ENCODE data around the gene ABCA7. TPM values are rescaled to one million over a fixed set of nuclear protein-coding genes. Genes with fewer than 3 reads are reported as not detected.

ABCA7 gene
- total RNA-seq, 1 donor from 2014 or later, result 11.8 TPM

DNA sequence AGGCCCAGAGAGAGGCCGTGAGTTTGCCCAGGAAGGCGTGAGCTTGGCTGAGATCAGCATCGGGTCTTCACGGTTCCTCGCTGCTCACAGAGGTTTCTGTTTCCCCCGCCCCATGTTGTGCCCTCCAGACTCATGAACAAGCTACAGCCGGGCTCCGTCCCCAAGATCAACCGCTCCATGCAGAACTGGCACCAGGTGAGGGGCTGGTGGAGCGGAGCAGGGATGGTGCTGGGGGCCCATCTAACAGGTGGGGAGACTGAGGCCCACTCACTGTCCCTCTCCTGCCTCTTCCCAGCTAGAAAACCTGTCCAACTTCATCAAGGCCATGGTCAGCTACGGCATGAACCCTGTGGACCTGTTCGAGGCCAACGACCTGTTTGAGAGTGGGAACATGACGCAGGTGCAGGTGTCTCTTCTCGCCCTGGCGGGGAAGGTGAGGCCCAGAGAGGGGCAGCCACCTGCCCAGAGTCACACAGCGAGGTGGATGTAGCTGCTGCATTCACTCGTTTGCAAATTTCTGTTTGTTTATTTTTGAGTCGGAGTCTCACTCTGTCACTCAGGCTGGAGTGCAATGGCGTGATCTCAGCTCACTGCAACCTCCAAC lies 7.5 kb upstream of the ABCA7 start:
- no peak for DNase-seq (ENCODE audit: extremely low read depth, low read depth, low spot score)

DNA sequence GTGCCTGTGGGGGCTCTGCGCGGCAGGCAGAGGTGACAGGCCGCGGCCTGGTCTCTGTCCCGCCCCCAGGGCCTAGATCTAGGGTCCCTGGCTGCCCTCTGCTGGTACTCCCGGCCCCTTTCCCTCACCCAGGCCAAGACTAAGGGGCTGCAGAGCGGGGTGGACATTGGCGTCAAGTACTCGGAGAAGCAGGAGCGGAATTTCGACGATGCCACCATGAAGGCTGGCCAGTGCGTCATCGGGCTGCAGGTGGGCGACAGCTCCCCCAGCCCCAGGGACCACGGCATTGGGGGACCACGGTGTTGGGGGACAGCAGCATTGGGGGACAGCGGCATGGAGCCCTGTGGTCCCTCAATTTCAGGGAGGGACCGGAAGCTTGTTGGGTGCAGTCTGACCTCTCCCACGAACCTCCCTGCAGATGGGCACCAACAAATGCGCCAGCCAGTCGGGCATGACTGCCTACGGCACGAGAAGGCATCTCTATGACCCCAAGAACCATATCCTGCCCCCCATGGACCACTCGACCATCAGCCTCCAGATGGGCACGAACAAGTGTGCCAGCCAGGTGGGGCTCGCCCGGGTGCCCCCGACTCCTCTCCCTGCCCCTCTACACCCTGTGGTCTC lies 3.8 kb upstream of the ABCA7 start:
- DNase-seq (ENCODE audit: extremely low read depth, low read depth, low spot score), result no peak

DNA sequence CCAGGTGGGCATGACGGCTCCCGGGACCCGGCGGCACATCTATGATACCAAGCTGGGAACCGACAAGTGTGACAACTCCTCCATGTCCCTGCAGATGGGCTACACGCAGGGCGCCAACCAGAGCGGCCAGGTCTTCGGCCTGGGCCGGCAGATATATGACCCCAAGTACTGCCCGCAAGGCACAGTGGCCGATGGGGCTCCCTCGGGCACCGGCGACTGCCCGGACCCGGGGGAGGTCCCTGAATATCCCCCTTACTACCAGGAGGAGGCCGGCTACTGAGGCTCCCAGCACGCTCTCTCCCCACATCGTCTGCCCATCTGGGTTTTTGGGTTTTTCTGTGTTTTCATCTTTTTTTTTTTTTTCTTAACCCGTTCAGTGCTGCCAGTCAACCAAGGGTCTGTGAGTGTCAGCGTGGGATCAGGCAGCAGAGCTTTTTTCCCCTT lies 2.3 kb upstream of the ABCA7 start:
- DNase-seq (ENCODE audit: extremely low read depth, low read depth, low spot score), result no peak

DNA sequence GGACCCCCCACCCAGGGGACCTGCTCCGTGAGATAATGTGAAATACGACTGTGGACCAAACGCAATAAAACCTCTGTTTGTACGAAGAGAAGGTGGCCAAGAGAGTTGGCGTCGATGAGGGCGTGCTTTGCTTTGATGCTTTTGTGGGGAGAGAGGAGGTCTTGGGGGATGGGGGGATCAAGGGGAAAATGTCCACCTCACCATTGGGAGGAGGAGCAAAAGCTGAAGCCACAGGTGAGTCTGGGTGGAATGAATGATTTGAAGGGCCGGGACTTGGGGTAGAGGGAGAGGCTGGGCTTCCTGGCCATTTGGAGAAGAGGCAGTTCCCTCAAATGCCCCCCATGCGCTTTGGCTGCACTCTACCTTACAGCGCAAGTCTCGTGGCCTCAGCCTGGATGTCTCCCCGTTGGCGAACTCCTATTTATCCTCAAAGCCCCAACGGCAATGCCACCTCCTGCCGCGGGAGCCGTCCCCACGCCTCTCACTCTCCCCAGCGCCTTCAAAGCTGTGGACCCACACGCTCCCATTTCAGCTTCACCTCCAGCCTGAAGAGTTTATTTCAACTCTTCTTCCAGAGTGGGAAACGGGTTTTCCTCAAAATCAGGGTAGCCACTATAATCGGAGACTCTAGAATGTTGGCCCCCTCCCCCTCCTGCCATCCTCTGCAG lies 795 bp upstream of the ABCA7 start:
- DNase-seq (ENCODE audit: extremely low read depth, low read depth, low spot score), result no peak

DNA sequence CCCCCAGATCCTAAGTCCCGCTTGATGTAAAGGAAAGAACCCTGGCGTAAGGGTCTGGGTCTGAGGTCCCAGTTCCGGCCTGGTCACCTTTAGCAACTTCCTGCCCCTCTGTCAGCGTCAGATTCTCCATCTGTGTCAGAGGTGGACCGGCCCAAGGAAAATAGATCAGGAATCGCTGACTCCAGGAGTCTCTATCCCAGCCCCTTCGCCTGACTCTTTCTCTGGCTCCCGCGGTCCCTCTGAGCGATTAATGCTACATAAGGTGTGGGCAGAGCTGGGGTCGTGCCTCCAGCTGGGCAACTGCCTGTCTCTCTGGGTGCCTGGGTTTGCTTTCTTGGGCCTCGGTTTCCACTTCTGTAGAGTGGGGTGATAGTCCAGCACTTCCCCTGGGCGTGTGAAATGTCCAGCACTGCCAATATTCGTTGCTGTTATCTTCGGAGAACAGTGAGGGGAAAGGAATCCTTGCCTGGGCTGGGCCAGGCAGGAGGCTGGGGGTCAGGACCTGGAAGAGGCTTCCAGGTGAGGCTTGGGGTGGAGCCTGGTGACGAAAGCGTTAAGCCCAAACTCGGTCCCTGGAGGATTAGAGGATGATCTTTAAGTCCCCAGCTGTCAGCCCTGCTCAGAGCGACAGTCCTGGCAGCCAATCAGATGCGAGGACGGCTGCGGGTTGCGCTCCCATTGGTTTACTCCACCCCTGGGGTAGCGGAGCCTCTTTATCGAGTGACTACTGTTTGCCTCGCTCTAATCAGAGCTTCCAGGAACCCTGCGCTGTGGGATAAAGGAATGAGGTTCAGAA lies 767 bp downstream of the ABCA7 start:
- DNase-seq (ENCODE audit: extremely low read depth, low read depth, low spot score), result peak; percentile 50

DNA sequence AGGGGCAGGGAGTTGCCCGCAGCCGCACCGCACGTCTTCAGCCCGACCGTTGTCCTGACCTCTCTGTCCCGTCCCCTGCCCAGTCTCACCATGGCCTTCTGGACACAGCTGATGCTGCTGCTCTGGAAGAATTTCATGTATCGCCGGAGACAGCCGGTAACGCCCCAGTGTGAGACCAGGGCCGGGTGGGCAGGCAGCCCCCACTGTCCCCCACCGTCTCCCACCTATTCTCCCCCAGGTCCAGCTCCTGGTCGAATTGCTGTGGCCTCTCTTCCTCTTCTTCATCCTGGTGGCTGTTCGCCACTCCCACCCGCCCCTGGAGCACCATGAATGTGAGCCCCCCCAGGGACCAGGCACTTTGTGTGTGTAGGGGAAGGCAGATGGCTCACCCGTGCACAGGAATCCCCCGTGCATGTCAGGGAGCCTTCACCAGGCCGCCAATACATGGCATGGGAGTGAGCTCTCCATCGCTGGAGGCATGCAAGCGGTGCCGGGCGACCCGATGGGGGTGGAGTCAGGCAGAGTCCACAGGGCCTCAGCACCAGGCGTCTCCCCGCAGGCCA lies 1.4 kb downstream of the ABCA7 start:
- DNase-seq (ENCODE audit: extremely low read depth, low read depth, low spot score), result no peak

DNA sequence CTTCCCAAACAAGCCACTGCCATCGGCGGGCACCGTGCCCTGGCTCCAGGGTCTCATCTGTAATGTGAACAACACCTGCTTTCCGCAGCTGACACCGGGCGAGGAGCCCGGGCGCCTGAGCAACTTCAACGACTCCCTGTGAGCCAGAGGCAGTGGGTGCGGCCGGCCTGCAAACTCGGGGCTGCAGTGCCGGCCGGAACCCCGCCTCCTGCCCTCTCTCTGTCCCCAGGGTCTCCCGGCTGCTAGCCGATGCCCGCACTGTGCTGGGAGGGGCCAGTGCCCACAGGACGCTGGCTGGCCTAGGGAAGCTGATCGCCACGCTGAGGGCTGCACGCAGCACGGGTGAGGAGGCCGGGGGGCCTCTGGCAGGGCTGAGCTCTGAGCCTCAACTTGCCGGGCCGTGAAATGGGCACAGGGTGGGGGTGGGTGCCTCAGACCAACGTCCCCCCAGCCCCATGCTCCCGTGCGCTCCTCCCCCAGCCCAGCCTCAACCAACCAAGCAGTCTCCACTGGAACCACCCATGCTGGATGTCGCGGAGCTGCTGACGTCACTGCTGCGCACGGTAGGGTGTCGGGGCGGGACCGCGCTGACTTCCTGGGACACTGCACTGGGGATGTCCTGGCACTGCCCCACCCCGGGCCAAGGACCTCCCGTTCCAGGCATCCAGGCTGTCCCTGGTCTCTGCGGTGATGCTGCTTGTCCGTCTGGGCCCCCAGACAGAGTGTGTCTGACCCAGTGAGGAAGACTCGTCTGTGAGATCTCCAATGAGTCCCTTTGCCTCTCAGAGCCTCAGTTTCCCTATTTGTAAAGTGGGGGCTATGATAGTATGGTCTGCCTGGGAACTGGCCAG lies 2.2 kb downstream of the ABCA7 start:
- no peak for DNase-seq (ENCODE audit: extremely low read depth, low read depth, low spot score)

DNA sequence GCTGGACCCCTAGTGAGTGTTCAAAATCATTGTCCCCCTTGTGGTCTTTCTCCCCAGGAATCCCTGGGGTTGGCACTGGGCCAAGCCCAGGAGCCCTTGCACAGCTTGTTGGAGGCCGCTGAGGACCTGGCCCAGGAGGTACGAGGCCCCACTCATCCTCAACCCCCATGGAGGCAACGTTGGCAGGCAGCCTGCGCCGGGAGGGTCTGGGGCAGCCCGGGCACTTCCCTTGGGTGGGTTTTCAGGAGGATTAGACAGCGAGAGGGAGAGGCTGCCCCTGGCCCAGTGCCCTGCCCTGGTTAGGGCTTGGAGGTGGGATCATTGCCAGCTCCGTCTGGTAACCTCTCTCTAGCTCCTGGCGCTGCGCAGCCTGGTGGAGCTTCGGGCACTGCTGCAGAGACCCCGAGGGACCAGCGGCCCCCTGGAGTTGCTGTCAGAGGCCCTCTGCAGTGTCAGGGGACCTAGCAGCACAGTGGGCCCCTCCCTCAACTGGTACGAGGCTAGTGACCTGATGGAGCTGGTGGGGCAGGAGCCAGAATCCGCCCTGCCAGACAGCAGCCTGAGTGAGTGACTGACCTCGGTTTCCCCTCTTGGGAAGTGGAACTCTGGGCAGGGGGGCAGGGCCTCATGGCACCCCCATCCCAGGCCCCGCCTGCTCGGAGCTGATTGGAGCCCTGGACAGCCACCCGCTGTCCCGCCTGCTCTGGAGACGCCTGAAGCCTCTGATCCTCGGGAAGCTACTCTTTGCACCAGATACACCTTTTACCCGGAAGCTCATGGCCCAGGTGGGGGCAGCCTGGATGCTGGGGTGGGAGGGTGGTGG lies 3.0 kb downstream of the ABCA7 start:
- no peak for DNase-seq (ENCODE audit: extremely low read depth, low read depth, low spot score)

DNA sequence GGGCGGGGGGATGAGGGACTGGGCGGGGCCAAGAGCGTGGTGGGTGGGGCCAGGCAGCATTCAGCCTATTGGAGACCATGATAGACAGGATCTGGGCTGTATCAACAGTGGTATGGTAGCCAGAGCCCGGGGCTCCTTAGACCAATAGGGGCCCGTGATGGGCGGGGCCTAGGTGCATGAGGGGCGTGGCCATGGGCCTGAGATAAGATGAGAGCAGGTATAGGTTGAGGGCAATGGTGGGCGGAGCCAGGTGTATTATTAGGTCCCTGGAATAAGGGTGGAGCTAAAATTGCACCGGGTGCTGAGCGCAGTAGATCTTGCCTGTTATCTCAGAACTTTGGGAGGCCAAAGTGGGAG lies 5.3 kb downstream of the ABCA7 start:
- no peak for DNase-seq (ENCODE audit: extremely low read depth, low read depth, low spot score)

DNA sequence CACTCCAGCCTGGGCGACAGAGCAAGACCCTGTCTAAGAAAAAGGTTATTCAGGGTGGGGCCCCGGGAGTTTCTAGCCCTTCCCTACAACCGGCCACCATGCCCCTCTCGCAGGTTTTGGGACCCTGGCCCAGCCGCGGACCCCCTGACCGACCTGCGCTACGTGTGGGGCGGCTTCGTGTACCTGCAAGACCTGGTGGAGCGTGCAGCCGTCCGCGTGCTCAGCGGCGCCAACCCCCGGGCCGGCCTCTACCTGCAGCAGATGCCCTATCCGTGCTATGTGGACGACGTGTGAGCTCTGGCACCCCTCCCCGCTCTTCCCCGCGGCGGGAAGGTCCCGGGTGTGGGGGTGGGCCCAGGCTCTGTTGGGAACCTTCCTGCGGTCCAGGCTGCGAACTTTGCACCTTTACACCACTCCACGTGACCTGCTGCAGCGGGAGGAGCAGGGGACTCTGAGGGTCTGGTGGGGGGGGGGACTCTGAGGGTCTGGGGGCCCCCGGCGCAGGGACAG lies 6.3 kb downstream of the ABCA7 start:
- no peak for DNase-seq (ENCODE audit: extremely low read depth, low read depth, low spot score)

DNA sequence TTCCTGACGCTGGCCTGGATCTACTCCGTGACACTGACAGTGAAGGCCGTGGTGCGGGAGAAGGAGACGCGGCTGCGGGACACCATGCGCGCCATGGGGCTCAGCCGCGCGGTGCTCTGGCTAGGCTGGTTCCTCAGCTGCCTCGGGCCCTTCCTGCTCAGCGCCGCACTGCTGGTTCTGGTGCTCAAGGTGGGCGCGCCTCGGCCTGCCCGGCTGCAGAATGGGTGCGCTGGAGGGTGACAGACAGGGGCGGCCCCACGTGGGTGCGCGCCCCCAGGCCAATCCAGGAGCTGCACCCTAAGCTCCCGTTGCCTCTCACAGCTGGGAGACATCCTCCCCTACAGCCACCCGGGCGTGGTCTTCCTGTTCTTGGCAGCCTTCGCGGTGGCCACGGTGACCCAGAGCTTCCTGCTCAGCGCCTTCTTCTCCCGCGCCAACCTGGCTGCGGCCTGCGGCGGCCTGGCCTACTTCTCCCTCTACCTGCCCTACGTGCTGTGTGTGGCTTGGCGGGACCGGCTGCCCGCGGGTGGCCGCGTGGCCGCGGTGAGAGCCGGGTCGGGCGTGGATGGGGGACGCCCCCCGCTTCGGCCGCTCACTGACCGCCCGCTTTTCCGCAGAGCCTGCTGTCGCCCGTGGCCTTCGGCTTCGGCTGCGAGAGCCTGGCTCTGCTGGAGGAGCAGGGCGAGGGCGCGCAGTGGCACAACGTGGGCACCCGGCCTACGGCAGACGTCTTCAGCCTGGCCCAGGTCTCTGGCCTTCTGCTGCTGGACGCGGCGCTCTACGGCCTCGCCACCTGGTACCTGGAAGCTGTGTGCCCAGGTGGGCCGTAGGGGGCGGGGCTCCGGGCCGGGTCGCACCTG lies 7.2 kb downstream of the ABCA7 start:
- DNase-seq (ENCODE audit: extremely low read depth, low read depth, low spot score), result no peak

DNA sequence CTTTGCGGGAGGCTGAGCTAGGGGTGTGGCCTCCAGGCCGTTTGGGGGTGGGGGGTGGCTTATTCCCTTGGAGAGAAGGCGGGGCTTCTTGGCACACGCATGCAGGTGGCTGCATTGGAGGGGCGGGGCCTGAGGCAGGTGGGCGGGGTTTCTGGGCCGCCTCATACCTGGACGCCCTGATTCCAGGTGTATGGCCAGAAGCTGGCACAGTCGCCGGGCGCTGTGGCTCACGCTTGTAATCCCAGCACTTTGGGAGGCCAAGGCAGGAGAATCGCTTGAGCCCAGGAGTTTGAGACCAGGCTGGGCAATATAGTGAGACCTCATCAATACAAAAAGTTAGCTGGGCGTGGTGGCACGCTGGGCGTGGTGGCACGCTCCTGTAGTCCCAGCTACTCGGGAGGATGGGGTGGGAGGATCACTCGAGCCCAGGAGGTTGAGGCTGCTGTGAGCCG lies 7.8 kb downstream of the ABCA7 start:
- no peak for DNase-seq (ENCODE audit: extremely low read depth, low read depth, low spot score)

DNA sequence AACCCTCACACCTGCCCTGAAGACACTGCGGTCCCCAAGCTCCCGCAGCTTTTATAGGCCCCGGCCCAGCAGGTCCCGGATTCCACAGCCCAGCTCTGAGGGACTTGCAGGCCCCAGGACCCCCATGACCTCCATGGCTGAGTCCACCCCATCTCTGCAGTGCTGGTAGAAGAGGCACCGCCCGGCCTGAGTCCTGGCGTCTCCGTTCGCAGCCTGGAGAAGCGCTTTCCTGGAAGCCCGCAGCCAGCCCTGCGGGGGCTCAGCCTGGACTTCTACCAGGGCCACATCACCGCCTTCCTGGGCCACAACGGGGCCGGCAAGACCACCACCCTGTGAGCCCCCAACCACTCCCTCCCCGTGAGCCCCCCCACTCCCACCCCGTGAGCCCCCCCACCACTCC lies 9.2 kb downstream of the ABCA7 start:
- no peak for DNase-seq (ENCODE audit: extremely low read depth, low read depth, low spot score)

DNA sequence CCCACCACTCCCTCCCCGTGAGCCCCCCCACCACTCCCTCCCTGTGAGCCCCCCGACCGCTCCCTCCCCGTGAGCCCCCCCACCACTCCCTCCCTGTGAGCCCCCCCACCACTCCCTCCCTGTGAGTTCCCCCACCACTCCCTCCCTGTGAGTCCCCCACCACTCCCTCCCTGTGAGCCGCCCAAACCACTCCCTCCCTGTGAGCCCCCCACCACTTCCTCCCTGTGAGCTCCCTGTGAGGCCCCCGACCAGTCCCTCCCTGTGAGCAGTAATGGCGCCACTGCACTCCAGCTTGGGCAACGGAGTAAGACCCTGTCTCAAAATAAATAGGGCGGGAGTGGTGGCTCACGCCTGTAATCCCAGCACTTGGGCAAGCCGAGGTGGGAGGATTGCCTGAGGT lies 9.9 kb downstream of the ABCA7 start:
- no peak for DNase-seq (ENCODE audit: extremely low read depth, low read depth, low spot score)

DNA sequence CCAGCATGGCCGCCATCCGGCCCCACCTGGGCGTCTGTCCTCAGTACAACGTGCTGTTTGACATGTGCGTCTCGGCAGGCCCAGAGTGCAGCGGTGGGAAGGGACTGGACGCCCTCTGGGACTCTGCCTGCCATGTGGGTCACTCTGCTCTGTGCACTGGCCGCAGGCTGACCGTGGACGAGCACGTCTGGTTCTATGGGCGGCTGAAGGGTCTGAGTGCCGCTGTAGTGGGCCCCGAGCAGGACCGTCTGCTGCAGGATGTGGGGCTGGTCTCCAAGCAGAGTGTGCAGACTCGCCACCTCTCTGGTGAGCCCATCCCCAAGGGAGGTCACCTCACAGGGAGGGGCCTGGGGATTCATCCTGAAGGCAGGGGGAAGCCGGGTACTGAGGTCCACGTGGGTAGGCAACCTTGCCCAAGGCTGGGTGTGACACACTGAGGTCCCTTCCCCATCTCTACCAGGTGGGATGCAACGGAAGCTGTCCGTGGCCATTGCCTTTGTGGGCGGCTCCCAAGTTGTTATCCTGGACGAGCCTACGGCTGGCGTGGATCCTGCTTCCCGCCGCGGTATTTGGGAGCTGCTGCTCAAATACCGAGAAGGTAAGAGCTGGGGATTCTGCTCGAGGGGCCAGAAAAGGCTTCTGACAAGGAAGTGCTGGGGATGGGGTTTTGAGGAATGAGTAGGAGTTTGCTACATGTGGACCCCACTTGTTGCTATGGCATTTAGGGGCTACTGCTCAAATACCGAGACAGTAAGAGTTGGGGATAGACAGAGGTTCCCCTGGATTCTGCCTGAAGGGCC lies 11.3 kb downstream of the ABCA7 start:
- DNase-seq (ENCODE audit: extremely low read depth, low read depth, low spot score), result no peak

DNA sequence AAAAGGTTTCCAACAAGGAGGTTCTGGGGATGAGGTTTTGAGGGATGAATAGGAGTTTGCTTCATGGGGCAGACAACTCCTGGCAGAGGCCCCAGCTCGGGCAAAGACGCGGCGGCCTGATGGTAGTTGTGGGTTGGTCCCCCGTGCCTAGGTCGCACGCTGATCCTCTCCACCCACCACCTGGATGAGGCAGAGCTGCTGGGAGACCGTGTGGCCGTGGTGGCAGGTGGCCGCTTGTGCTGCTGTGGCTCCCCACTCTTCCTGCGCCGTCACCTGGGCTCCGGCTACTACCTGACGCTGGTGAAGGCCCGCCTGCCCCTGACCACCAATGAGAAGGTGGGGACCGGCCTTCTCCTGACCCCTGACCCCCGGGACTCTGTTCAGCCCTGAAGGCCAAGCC lies 11.9 kb downstream of the ABCA7 start:
- DNase-seq (ENCODE audit: extremely low read depth, low read depth, low spot score), result no peak

DNA sequence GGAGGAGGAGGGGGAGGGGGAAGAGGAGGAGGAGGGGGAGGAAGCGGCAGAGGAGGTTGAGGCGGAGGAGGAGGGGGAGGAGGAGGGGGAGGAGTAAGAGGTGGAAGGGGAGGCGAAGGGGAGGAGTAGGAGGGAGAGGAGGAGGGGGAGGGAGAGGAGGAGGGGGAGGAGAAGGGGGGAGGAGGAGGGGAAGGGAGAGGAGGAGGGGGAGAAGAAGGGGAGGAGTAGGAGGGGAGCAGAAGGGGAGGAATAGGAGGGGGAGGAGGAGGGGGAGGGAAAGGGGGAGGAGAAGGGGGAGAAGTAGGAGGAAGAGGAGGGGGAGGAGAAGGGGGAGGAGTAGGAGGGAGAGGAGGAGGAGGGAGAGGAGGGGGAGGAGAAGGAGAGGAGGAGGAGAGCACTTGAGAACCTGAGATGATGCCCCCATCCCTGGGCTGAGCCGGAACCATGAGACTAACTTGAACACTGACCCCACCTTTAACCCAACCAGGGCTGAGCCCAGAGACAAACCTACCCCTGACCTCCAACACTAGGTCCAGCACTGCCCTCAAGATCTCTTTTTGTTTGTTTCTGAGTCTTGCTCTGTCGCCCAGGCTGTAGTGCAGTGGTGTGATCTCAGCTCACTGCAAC lies 12.6 kb downstream of the ABCA7 start:
- DNase-seq (ENCODE audit: extremely low read depth, low read depth, low spot score), result no peak

Measured in glomerular endothelial cell (primary cell).